T-helper 2 cell treated with Interferon-gamma antibody and Interleukin-4, amounts not matched to agents 100 ng/mL and 5 ng/mL, for 36 hours (primary cell): Measurements from ENCODE around the gene ARHGEF28. TPM values are rescaled to one million over a fixed set of nuclear protein-coding genes. Genes with fewer than 3 reads are reported as not detected.

Experiments used
- intact Hi-C: fragments of 100-400 bp; cut with micrococcal nuclease; formaldehyde crosslinking; loops from one replicate; pipeline ENCODE4 v1.15.1; 2023
- total RNA-seq: library from RNA; stranded (reverse); gene quantifications from 2 replicates; pipeline ENCODE4 v1.2.3, GENCODE V29; 2022

ARHGEF28 gene, protein sequence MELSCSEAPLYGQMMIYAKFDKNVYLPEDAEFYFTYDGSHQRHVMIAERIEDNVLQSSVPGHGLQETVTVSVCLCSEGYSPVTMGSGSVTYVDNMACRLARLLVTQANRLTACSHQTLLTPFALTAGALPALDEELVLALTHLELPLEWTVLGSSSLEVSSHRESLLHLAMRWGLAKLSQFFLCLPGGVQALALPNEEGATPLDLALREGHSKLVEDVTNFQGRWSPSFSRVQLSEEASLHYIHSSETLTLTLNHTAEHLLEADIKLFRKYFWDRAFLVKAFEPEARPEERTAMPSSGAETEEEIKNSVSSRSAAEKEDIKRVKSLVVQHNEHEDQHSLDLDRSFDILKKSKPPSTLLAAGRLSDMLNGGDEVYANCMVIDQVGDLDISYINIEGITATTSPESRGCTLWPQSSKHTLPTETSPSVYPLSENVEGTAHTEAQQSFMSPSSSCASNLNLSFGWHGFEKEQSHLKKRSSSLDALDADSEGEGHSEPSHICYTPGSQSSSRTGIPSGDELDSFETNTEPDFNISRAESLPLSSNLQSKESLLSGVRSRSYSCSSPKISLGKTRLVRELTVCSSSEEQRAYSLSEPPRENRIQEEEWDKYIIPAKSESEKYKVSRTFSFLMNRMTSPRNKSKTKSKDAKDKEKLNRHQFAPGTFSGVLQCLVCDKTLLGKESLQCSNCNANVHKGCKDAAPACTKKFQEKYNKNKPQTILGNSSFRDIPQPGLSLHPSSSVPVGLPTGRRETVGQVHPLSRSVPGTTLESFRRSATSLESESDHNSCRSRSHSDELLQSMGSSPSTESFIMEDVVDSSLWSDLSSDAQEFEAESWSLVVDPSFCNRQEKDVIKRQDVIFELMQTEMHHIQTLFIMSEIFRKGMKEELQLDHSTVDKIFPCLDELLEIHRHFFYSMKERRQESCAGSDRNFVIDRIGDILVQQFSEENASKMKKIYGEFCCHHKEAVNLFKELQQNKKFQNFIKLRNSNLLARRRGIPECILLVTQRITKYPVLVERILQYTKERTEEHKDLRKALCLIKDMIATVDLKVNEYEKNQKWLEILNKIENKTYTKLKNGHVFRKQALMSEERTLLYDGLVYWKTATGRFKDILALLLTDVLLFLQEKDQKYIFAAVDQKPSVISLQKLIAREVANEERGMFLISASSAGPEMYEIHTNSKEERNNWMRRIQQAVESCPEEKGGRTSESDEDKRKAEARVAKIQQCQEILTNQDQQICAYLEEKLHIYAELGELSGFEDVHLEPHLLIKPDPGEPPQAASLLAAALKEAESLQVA (N-terminal part only)
- not detected in 2 replicates for total RNA-seq

DNA sequence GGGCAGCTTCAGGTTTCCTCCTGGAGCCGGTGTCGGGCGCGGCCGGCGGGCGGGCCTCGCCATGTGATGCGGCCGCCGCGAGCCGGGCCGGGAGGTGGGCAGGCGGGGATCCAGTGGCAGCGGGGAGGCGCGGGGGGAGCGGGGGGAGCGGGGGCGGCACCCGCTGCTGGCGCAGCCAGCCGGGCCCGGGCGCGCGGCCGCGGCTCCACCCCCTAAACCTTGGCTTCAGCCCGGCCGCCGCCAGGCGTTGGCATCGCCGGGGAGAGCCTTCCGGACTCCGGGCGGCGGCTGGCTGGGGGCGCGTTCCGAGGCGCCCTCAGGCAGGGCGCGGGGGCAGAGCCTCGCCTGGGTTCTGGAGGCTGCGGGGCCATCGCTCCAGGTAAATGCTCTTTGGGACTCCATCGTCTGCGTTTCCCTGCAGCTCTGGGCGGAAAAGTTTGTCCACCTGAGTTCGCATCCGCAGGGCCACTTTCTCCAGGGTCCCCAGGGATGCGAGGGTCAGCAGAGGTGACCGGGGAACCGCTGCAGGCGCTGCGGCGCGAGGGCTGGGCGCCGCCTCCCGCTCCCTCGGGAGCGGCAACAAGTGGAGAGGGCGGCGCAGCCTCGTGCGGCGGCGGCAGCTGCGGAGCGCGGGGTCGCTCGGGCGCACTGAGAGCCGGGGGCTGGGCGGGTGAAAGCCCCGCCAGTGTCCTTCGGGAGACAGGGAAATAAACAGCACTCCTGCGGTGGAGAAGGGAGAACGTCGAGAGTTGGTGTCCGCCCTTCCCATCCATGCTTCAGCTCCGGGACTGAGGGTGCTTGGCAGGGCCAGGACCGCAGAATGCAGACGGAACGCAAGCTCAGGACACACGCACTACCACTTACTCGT, at the start of gene ARHGEF28:
TSS of gene ARHGEF28 (plus strand) at position 253 of the 868 bp plus-strand sequence. CDS start 58,656 bp downstream, outside the sequence.
- intact Hi-C loops, result no loop called here

DNA sequence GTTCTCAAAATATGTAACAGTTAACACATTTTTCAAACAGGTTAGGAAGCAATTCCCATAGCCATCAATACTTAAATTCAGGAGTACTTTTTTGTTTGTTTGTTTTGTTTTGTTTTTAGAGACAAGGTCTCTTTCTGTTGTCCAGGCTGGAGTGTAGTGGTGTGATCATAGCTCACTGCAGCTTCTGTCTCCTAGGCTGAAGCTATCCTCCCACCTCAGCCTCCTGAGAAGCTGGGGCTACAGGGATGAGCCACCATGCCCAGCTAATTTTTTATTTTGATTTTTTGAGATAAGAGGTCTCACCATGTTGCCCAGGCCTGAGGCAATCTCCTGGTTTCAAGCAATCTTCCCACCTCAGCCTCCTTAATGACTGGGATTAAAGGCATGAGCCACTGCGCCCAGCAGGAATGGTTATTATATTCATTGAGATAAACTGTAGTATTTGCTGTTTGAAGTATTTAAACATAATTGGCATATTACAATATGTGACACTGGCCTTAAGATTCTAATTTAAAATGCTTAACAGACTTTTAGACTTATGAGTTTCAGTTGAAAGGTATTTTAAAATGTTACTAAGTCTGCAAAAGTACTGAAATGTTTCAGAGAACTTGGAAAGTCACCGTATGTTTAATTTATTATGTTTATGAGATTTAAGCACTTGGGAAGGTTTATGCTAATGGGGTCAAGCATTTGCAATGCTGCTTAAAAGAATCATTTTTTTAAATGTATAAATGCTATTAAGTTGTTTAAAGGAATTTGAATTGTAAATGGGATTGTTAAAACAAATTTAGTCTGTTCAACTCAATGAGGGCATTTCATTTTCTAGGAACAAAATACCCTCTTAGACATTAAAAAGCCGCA, 43.5 kb upstream of the ARHGEF28 start:
- intact Hi-C loops, result no loop called here

DNA sequence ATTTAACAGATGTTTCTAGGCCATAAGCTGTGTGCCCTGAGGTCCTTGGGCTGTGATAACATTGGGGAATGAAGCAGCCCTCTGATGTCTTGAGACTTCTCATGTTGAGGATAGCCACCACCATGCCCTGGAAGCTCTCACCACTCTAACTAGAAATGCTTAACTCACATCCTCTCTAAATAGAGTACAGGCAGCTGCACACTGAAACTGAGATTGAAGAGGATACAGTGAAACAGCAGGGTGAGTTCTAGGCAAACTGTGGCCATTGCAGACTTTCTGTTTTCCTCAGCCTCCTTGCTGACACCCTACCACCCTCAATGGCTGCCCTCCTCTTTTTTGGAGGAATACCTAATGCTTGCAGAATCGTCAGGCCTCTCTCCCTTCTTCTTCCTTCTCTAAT, 38.1 kb upstream of the ARHGEF28 start:
- intact Hi-C loops, result no loop called here

DNA sequence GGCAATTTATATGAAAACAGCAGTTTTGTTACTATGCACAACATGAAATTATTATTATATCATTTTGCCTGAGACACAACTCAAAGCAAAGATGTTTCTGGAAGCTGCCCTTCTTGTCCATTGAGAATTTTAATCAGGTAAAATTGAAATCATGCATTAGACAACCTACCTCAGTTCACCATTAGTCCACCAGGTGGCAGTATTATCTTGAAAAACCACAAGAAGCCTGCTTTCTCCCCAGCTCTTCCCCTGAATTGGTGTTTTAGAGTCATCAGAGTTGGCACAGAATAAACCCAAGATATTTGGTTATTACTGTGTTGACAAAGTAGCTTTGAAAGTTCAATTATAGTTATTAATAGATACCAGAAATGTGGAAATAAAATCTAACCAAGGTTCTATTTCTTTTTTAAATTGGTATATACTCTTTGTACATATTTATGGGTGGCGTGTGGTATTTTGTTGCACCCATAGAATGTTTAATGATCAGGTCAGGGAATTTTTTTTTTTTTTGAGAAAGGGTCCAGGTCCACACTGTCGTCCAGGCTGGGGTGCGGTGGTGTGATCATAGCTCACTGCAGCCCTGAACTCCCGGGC, 34.8 kb upstream of the ARHGEF28 start:
- intact Hi-C loops, result loop anchor here (1.0 to 5.0 kb wide), 2 partner anchors 201 to 1056 kb away; no protein-coding TSS in a partner anchor

DNA sequence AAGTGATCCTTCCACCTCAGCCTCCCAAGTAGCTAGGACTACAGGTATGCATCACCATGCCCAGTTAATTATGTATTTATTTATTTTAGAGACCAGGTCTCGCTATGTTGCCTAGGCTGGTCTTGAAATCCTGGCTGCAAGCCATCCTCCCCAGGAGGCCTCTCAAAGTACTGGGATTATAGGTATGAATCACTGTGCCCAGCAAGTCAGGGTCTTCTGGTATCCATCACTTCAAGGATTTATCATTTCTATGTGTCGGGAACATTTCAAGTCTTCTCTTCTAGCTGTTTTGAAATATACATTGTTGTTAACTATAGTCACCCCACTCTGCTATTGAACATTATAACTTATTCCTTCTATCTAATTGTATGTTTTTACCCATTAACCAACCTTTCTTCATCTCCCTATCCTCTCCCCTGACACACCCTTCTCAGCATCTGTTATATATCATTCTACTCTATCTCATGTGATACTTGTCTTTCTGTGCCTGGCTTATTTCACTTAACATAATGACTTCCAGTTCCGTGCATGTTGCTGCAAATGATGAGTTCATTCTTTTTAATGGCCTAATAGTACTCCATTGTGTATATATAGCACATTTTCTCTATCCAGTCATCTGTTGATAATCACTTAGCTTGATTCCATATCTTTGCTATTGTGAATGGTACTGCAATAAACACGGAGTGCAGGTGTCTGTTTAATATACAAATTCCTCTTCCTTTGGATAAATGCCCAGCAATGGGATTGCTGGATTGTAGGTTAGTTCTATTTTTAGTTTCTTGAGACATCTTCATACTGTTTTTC, 34.1 kb upstream of the ARHGEF28 start:
- intact Hi-C loops, result loop anchor here (1.0 to 5.0 kb wide), 2 partner anchors 200 to 1055 kb away; no protein-coding TSS in a partner anchor

DNA sequence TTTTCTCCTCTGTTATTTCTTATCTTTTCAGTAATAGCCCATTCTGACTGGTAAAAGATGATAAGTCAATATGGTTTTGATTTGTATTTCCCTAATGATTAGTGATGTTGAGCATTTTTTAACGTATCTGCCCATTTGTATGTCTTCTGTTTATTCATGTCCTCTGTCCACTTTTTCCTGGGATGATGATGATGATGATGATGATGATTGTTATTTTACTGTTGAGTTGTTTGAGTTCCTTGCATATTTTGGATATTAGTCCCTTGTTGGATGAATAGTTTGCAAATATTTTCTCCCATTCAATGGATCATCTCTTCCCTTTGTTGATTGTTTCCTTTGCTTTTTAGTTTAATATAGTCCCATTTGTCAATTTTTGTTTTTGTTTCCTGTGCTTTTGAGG, 33.4 kb upstream of the ARHGEF28 start:
- intact Hi-C loops, result loop anchor here (5.0 kb wide), 1 partner anchor 1055 kb away; no protein-coding TSS in a partner anchor

DNA sequence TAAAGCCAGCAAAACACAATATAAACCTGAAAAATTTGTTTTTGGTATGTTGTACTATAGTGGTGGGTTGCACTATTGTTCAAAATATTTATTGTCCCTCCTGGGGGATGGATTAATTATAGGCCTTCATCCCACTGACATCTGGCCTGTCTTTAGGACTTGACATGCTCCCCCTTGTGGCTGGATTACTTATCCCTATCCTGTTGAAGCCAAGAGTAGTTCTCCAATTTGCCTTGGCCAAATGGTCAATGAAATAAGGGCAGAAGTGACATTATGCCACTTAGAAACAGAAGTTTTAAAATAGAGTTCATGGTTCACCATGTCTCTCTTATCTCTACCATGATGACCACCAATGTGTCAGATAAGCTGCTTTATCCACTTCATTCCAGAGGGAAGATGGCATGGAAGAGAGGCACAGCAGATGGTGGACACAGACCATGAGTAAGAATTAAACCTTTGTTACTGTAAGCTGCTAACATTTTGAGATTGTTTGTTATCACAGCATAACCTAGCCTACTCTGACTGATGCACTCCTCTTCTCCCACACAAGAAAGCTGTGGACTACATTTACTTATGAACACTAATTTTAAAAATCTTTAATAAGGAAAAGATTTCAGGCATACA, 29.2 kb upstream of the ARHGEF28 start:
- intact Hi-C loops, result no loop called here

DNA sequence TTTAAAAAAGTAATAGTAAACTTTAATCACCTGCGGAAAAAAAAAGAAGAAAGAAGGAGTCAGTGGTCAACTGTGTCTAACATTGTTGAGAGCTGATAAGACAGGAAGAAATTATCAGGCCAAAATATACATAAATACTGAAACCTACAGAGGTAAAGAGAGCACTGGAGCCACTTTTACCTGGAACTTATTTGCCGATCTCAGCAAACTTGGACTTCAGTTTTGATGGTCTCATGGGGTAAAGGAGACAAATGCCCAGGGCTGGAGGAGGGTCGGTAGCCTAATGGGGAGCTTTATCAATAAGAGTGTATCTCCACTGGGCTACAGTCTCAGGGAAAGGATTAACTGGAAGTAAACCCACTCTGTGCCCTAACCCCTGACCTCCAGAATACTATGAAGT, 26.6 kb upstream of the ARHGEF28 start:
- intact Hi-C loops, result no loop called here

DNA sequence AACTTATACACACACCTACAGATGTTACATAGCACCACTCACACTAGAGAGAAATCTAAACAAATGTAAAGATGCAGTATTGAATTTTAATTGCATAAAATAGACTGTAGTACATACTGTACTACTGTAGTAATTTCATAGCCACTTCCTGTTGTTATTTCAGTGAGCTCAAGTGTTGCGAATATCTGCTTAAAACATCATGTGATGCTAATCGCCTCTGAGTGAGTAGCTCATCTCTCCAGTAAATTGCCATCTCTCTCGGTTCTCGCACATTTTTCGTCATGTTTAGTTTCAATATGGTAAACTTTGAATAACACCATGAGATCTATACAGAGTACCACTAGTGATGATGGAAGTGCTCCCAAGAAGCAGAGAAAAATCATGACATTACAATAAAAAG, 22.0 kb upstream of the ARHGEF28 start:
- intact Hi-C loops, result no loop called here

DNA sequence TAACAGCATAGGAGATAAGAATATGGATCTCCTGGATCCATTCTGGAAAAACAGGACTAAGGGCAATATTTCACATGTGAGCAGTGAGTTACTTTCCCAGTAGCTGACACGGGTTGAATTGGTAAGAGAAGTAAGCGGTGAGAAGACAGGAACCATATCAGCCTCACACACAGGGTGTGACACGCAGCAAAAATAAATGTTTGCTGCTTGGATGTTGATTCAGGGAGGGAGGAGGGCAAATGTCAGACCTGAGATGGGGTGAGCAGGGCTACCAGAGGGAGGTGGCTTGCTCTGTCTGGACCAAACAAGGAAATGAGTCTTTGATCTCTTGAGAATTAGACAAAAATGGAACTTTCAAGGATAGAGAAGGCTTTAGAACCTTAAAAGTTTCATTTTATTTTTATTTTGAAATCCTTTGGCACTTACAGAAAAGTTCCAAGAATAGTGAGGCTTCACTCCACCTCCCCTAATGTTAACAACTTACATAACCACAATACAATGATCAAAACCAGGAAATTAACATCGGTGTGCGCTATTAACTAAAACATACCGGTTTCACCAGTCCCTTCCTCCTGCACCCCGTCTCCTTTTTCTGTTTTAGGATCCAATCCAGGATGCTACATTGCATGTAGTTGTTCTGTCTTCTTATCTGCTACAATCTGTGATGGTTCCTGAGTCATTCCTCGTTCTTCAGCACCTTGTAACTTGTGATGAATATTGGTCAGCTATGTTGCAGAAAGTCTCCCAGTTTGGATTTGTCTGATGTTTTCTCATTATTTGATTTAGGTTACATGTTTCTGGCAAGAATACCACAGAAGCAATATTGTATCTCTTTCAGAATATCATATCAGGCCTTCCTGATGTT, 20.5 kb upstream of the ARHGEF28 start:
- intact Hi-C loops, result no loop called here

DNA sequence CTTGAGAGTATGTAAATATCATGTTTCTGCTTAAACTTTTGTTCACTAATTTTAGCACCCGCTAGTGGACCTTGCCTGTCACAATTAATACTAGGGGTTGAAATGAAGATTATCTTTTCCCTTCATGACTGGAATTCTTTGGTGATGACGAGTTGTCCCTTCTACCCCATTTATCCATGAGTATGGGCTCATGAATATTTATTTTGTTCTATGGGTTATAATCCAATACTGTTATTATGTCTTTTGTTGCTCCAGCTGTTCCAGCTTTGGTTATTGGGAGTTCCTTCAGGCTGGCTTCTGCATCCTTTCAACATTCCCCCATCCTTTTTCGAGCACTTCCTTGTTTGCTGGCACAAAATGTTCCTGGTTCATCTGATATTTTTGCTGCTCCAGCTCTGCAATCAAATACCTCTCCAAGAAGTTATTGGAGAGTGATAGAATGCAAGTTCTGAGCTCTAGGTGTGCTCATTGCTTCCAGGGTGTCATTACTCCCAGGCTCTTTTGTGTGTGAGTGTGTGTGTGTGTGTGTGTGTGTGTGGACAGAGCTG, 19.7 kb upstream of the ARHGEF28 start:
- intact Hi-C loops, result no loop called here

DNA sequence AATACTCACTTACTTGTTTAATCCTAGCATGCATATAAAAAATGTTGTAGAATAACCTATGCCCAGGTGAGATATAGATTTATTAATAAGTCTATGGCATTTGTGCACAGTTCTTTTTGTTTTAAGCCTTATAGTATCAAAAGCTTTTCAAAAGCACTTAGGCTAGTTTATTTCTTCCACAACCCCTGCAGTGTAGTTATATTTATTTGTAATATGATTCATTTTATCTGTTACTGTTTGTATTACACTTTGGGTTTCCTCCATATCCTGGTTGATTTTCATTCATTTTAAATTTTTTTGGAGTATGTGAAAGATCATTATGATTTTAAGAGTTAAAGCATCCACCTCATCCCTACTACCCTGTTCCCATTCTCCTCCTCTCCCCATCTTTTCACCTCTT, 18.8 kb upstream of the ARHGEF28 start:
- intact Hi-C loops, result no loop called here

DNA sequence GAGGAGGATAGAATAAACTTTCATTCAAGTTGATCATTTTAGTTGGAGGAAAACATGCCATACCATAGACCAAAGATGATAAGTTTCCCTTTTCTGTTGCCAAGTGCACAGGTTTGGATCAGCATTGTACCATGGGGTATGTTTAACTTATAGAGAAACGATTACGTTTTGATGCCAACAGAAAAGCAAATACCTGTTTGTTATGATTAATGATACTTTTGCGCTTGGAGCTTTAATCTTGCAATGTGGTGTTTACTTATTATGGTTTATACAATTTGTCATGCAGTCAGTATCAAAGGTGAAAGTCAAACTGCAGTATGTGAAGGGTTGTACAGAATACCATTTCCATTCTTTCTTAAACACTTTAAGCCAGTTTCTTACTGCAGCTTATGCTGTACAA, 13.2 kb upstream of the ARHGEF28 start:
- intact Hi-C loops, result no loop called here

DNA sequence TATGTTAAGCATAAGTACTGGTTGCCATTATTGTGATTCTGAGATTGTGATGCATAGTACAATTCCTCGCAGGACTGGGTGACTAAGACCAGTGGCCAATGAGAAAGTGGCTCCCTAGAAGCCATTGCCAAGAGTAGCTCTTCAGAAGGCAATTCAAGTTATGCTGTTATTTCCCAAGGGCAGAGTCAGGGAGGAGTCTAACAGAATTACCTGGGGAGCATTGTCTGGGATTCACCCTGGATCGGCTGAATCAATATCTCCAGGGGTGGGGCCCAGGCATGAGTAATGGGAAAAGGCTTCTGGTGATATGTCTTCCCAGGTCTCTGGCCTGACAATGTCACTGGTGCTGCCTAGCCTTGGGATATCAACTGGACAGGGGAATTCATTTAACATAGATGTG, 10.9 kb upstream of the ARHGEF28 start:
- intact Hi-C loops, result no loop called here

DNA sequence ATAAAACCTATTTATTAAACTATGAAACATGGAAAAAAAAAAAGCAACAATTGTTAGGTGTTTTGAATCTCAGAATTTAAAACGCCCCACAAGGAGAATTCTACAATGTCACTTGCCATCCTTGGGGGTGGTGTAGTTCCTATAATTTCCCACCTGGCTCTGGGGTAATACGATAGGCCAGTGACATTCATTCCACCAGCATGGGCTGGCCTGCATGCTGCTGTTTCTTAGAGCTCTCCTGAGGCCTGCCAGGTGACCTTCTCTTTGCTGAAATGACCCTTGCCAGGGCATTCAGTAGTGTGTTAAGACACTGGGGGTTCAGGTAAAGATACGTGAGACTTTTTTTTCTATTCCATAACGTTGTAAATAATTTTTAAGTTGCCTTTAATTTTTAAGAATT, 10.0 kb upstream of the ARHGEF28 start:
- intact Hi-C loops, result no loop called here

DNA sequence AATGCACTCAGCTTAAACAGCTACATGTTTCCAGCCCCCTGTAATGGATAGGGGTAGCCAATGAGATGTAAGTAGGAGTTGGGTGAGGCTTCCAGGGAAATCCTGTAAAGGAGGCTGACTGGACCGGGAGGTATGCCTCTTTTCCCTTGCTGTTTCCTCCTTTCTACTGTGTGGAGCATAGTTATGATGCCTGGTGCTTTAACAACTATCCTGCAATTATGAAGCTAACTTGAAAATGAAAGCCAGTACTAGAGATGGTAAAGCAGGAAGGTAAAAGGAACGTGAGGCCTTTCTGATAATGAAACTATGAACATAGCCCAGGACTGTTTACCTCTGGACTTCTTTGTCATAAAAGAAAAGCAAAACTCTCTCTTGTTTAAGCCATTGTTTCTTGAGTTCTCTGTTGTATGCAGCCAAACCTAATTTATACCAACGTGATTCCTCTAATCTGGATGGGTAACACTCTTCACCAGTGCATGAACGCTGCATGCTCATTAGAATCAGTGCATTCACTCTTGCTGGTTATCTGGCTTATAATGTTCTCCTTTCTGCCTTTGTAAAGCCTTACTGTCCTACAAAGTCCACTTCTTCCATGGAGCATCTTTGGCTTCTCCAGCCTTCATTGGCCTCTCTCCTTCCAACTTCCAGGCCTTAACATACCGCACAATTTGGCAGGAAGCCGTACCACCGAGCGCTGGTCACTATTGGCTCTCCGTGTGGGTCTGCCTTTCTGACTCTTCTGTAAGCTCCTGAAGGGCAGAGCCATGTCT, 8.3 kb upstream of the ARHGEF28 start:
- intact Hi-C loops, result no loop called here
